Hematopoietic multipotent progenitor cell treated with erythropoietin and hydrocortisone succinate and interleukin-3 and kit ligand, for 17 days (in vitro differentiated cells): ENCODE measurements around the gene TUBB8.
"Not testable (repeated sequence)": the region's sequence is repeated elsewhere in the genome, so short reads cannot be mapped to it uniquely, and the experiment has no call there.

ENCODE experiments used
- DNase-seq: peaks from one replicate; pipeline ENCODE4 v3.0.0-alpha.2; 2015; ENCODE audit warnings: low spot score

TUBB8 gene

GRCh38 chr10:48996-49395, at the start of gene TUBB8:
Gene TUBB8, minus strand, starts transcription at chr10:49296. Its CDS starts 58 bp downstream, at chr10:49238.
- DNase-seq, result no peak

DNA sequence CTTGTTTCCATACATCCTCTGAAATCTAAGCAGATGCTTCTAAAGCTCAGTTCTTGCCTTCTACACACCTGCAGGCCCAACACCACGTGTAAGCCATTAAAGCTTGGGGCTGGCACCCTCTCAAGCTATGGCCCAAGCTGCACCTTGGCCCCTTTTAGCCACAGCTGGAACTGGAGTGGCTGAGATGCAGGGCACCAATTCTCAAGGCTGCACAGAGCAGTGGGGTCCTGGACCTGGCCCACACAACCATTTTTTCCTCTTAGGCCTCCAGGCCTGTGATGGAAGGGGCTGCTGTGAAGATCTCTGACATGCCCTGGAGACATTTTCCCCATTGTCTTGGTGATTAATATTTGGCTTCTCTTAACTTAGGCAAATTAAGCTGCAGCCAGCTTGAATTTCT, 47.4 kb upstream of the TUBB8 start:
- DNase-seq, result no peak

DNA sequence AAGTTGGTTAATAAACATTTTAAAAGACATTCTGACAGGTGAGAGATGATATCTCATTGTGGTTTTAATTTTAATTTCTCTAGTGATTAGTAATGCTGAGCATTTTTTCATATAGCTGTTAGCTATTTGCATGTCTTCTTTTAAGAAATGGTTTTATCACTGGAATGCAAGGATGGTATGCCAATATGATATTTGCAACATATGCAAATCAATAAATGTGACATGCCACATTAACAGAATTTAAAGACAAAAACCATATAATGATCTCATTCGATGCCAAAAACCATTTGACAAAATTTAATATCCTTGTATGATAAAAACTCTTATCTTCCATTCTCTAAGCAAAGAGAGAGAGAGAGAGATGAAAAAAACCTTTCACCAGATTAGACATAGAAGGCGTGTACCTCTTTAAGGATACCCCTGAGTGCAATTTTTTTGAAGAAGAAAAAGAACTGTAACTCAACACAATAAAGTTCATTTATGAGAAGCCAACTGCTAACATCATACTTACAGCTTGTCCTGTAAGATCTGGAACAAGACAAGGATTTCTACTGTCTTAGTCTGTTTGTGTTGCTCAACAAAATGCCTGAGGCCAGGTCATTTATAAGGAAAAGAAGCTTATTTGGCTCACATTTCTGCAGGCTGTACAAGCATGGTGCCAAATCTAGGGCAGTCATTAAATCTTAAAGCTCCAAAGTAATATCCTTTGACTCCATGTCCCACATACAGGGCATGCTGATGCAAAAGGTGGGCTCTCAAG, 46.4 kb upstream of the TUBB8 start:
- DNase-seq, result no peak

DNA sequence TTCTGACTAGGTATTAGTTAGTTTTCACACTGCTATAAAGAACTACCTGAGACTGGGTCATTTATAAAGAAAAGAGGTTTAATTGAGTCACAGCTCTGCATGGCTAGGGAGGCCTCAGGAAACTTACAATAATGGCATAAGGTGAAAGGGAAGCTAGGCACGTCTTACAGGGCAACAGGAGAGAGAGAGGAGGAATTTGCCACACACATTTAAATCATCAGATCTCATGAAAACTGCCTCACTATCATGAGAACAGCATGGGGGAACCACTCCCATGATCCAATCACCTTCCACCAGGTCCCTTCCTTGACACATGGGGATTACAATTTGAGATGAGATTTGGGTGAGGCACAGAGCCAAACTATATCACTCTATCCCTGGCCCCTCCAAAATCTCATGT, 45.5 kb upstream of the TUBB8 start:
- DNase-seq, result no peak

- DNase-seq, result no peak
These were observed 43.8 kb upstream of the TUBB8 start for GRCh38 chr10:92846-93245.

GRCh38 chr10:92153-92552, 43.1 kb upstream of the TUBB8 start:
- DNase-seq, result no peak

GRCh38 chr10:91313-91712, 42.2 kb upstream of the TUBB8 start:
- DNase-seq, result no peak

GRCh38 chr10:90161-90560, 41.1 kb upstream of the TUBB8 start:
- DNase-seq, result no peak

- no peak for DNase-seq
These were observed 40.2 kb upstream of the TUBB8 start for GRCh38 chr10:89248-89647.

GRCh38 chr10:88253-88652, 39.2 kb upstream of the TUBB8 start:
- DNase-seq, result no peak

- no peak for DNase-seq
These were observed 38.3 kb upstream of the TUBB8 start for GRCh38 chr10:87177-88080.

GRCh38 chr10:86031-86430, 36.9 kb upstream of the TUBB8 start:
- no peak for DNase-seq

- DNase-seq, result no peak
These were observed 35.9 kb upstream of the TUBB8 start for GRCh38 chr10:85044-85443.

GRCh38 chr10:83930-84530, 34.9 kb upstream of the TUBB8 start:
- no peak for DNase-seq

GRCh38 chr10:80477-81105, 31.5 kb upstream of the TUBB8 start:
- DNase-seq, result no peak

GRCh38 chr10:79532-80215, 30.6 kb upstream of the TUBB8 start:
- DNase-seq, result no peak

DNA sequence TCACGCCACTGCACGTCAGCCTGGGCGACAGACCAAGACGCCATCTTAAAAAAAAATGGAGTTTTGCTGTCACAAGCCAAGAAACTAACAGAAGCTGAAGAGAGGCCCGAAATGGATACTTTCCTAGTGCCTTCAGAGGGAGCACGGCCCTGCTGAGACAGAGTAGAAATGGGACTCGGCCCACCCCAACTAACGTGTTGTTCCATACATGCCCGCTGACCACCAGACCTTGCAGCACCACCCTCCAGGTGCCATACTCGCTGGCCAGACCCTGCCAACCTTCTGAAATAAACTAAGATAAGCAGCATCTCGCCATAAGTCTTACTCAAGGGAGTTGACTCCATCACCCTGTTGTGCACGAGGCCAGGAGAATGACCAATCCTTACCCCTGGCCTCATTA, 29.5 kb upstream of the TUBB8 start:
- no peak for DNase-seq

GRCh38 chr10:74266-74621, 25.1 kb upstream of the TUBB8 start:
- DNase-seq, result not testable (repeated sequence)

DNA sequence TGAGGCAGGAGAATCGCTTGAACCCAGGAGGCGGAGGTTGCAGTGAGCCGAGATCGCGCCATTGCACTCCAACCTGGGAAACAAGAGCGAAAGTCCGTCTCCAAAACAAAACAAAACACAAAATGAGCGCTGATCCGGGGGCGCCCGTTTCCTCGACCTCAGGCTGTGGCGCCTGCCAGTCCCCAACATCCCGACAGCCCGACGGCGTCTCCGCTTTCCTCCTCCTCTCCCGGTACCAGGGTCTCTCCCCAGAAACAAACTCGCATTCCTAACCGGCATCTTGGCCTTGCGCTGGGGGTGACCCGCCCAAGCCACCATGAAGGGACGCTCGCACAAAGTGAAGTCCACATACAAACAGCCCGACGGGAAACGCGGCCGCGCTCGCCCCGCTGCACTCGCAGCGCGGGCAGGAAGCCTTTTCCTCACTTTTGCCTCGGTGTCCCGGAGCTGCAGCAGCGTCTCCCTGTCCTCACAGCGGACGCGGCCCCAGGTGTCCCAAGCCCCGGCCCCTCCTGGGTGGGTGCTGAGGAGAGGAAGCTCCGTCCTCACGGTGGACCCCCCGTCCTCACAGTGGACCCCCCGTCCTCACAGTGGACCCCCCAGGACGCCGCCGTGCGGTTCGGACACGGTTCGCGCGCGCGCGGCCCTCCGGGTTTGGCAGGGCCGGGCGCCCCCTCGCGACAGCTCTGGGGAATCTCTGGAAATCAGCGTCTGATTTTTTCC, 24.6 kb upstream of the TUBB8 start:
- DNase-seq, result not testable (repeated sequence)

DNA sequence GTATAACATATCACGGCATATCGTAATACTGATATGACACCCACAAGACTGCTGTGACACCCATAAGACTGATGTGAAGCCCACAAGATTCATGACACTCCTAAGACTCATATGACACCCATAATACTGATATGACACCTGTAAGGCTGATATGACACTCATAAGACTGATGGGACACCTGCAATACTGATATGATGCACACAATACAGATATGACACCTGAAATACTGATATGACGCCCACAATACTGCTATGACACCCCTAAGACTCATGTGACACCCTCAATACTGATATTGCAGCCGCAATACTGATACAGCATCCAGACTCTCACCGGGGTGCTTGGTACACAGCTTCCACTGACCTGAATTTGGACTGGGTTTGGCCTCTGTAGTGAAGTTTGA, 19.1 kb upstream of the TUBB8 start:
- DNase-seq, result not testable (repeated sequence)

- DNase-seq, result not testable (repeated sequence)
These were observed 830 bp upstream of the TUBB8 start for GRCh38 chr10:49926-50325.
